Endothelial cell of umbilical vein (primary cell): ENCODE measurements around the gene SUPV3L1. TPM values are rescaled to one million over a fixed set of nuclear protein-coding genes. Genes with fewer than 3 reads are reported as not detected.

ENCODE experiments used
- BruUV-seq: library from RNA; stranded (reverse); fragments of 400-500 nt; replicated peaks from 2 replicates; lab custom pipeline; 2021; lab: Mats Ljungman, UMichigan
- CTCF ChIA-PET: fragments of 300-600, 350-600 bp; sonication (Branson Sonifier 250); formaldehyde crosslinking; loops from one replicate; lab custom pipeline; 2021; ENCODE audit warnings: antibody characterized with exemption, inconsistent platforms; lab: Charles Lee
- POLR2A ChIA-PET: fragments of 300-600, 350-600 bp; sonication (Branson Sonifier 250); formaldehyde crosslinking; loops from one replicate; lab custom pipeline; 2021; ENCODE audit warnings: antibody characterized with exemption, inconsistent platforms; lab: Charles Lee
- DNase-seq: peaks from one replicate; pipeline ENCODE4 v3.0.0-alpha.2; 2011; ENCODE audit warnings: low read depth, low spot score
- FAIRE-seq: peaks from 2 replicates; lab custom pipeline; 2011; peaks lifted over from hg19 to GRCh38; lab: Jason Lieb, UNC
- H2AFZ ChIP-seq: 2 replicates; pipeline ENCODE4 v1.6.0; 2012; ENCODE audit warnings: low read depth, low read length, control low read depth, inconsistent platforms
- H3K27ac ChIP-seq: 2 replicates; pipeline ENCODE4 v1.5.1; 2011; ENCODE audit warnings: low read depth, mild to moderate bottlenecking, control low read depth, low read length, moderate library complexity; ENCODE audit not compliant: insufficient read depth
- H3K27me3 ChIP-seq, 2 experiments: 2 replicates each; pipeline versions ENCODE4 v1.6.0 to v1.6.1; 2011; ENCODE audit warnings: low read length in 2 of 2, mixed read lengths in 1 of 2; ENCODE audit not compliant: control insufficient read depth in 2 of 2, insufficient read depth in 2 of 2
- H3K36me3 ChIP-seq, 2 experiments: 2 replicates in 1 of 2; 3 replicates in 1 of 2; pipeline ENCODE4 v1.5.1; 2011; ENCODE audit warnings: low read length in 2 of 2, mild to moderate bottlenecking in 1 of 2, moderate library complexity in 1 of 2; ENCODE audit not compliant: control insufficient read depth in 2 of 2, insufficient read depth in 2 of 2; ENCODE audit errors: extremely low read depth in 1 of 2
- H3K4me1 ChIP-seq: 3 replicates; pipeline ENCODE4 v1.5.1; 2011; ENCODE audit warnings: mild to moderate bottlenecking, low read length; ENCODE audit not compliant: control insufficient read depth, insufficient read depth; ENCODE audit errors: extremely low read depth
- H3K4me2 ChIP-seq: 2 replicates; pipeline ENCODE4 v1.6.1; 2011; ENCODE audit warnings: low read length, control low read depth, mixed read lengths; ENCODE audit not compliant: insufficient read depth
- H3K4me3 ChIP-seq, 3 experiments: fragments of 200-600 bp in 1 of 3; sonication (generic), shearing (Covaris generic) in 1 of 3; replicated peaks in 1 of 3; 2 replicates each; pipeline ENCODE4 v1.5.1; 2011 to 2016; ENCODE audit warnings: control low read depth in 3 of 3, low read length in 3 of 3, mild to moderate bottlenecking in 2 of 3, inconsistent platforms in 1 of 3, low read depth in 1 of 3, moderate library complexity in 1 of 3; ENCODE audit not compliant: insufficient read depth in 1 of 3
- H3K79me2 ChIP-seq: 2 replicates; pipeline ENCODE4 v1.6.0; 2012; ENCODE audit warnings: low read length, inconsistent platforms; ENCODE audit not compliant: control insufficient read depth, insufficient read depth
- H3K9ac ChIP-seq: replicated peaks from 2 replicates; pipeline ENCODE3; 2011; ENCODE audit warnings: low read length, control low read depth; ENCODE audit not compliant: insufficient read depth; ENCODE audit errors: extremely low read depth
- H3K9me1 ChIP-seq: replicated peaks from 3 replicates; pipeline ENCODE4 v1.6.0; 2011; ENCODE audit warnings: mild to moderate bottlenecking, low read length; ENCODE audit not compliant: control insufficient read depth, insufficient read depth; ENCODE audit errors: extremely low read depth
- H3K9me3 ChIP-seq: replicated peaks from 2 replicates; pipeline ENCODE4 v1.5.1; 2012; ENCODE audit warnings: low read length, inconsistent platforms; ENCODE audit not compliant: control insufficient read depth, insufficient read depth
- H4K20me1 ChIP-seq: replicated peaks from 2 replicates; pipeline ENCODE3; 2011; ENCODE audit warnings: mild to moderate bottlenecking, low read length; ENCODE audit not compliant: control insufficient read depth, insufficient read depth; ENCODE audit errors: extremely low read depth
- EZH2 ChIP-seq: IDR thresholded peaks from 2 replicates; pipeline ENCODE4 v1.6.1; 2012; ENCODE audit warnings: borderline replicate concordance, low read depth, mild to moderate bottlenecking, moderate library complexity, low read length, inconsistent platforms; ENCODE audit not compliant: severe bottlenecking
- FOS ChIP-seq: IDR thresholded peaks from 2 replicates; pipeline ENCODE4 v1.6.1; 2011; ENCODE audit warnings: mild to moderate bottlenecking, low read length, moderate library complexity, borderline replicate concordance; ENCODE audit not compliant: insufficient read depth
- GATA2 ChIP-seq: IDR thresholded peaks from 2 replicates; pipeline ENCODE4 v1.7.0; 2011; ENCODE audit warnings: low read depth, mild to moderate bottlenecking, moderate library complexity, mixed read lengths, low read length; ENCODE audit not compliant: insufficient read length, insufficient read depth
- JUN ChIP-seq: IDR thresholded peaks from 2 replicates; pipeline ENCODE4 v1.6.1; 2011; ENCODE audit warnings: borderline replicate concordance, low read depth; ENCODE audit not compliant: insufficient read length, insufficient read depth
- MYC ChIP-seq: IDR thresholded peaks from one replicate; pipeline ENCODE4 v1.6.1; 2011; ENCODE audit warnings: mild to moderate bottlenecking, low read depth, low read length
- POLR2A ChIP-seq: IDR thresholded peaks from 2 replicates; pipeline ENCODE4 v1.6.1; 2012; ENCODE audit warnings: low read depth, mild to moderate bottlenecking, control low read depth, low read length
- POLR2AphosphoS5 ChIP-seq: IDR thresholded peaks from 2 replicates; pipeline ENCODE4 v1.6.1; 2012; ENCODE audit warnings: low read depth, mild to moderate bottlenecking, control low read depth, low read length, moderate library complexity; ENCODE audit not compliant: insufficient read depth
- dilution Hi-C: fragments of 300-500 bp; cut with MboI; formaldehyde crosslinking; loops from one replicate; pipeline ENCODE4 v1.15.0; 2019; ENCODE audit warnings: low sequenced_read_pairs; ENCODE audit not compliant: extremely low pct_ligation_motif_present
- intact Hi-C: fragments of 100-400 bp; cut with micrococcal nuclease; formaldehyde crosslinking; loops from one replicate; pipeline ENCODE4 v1.10.0; 2022
- polyA plus RNA-seq, 4 experiments: library from polyadenylated mRNA; depleted of rRNA in 3 of 4; stranded (reverse) in 3 of 4; unstranded in 1 of 4; fragments of >200 nt; gene quantifications; 2 replicates each; pipeline versions ENCODE4 v1.2.1 to v1.2.3, GENCODE V29; 2011 to 2012; ENCODE audit warnings: missing spikeins in 1 of 4
- total RNA-seq: library from RNA; stranded (reverse); gene quantifications from 2 replicates; pipeline ENCODE4 v1.2.3, GENCODE V29; 2021
- TF ChIP-seq, protein P1 (sequence below): IDR thresholded peaks from 2 replicates; pipeline ENCODE4 v1.6.1; 2011; ENCODE audit not compliant: insufficient read depth, insufficient read length
- TF ChIP-seq, protein P2 (sequence below), 2 donors: IDR thresholded peaks; 1 replicate in 1 of 2; 2 replicates in 1 of 2; pipeline ENCODE4 v1.5.1; 2011; ENCODE audit warnings: low read length in 2 of 2, mild to moderate bottlenecking in 2 of 2, moderate library complexity in 2 of 2, control low read depth in 1 of 2, inconsistent platforms in 1 of 2, low read depth in 1 of 2; ENCODE audit not compliant: insufficient read depth in 1 of 2; ENCODE audit errors: extremely low read depth in 1 of 2

SUPV3L1 gene
- total and polyA plus RNA-seq, 2 donors (not counting 3 experiments of a cell fraction or from before 2014, with no cell fraction given), result 21.8 to 30.4 TPM

DNA sequence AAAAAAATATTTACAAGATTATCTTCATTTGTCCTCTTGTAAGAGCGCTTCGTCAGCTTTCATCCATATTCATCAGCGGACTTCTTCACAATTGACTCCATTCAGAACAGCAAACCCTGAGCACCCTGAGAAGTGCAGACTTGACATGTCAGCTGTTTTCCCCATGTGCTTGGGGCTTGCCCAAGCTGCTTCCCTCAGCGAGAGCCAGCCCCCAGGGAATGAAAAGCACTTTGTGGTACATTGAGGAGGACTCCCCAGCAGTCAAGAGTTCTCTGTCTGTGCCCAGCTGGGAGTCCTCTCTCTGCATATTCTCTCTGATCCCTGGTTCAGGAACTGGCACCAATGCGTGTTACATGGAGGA, 62.8 kb downstream of the SUPV3L1 start:
- ChIA-PET POLR2A (interaction anchor here (0.6 to 0.7 kb wide), 3 partner anchors 34 to 111 kb away, joined by 4 to 10 read pairs (median 5); no protein-coding TSS in a partner anchor), CTCF (interaction anchor here (0.9 to 6.5 kb wide), 5 partner anchors 36 to 166 kb away, joined by 3 to 103 read pairs (median 6); partner anchors contain the start of gene HK1)
- H4K20me1 ChIP-seq, result no peaks in the 10 kb centered on the region
- dilution Hi-C loops (loop anchor here (25.0 kb wide), 1 partner anchor 144 kb away; no protein-coding TSS in a partner anchor), intact Hi-C loops (no loop called here)
- DNase-seq (no peak), FAIRE-seq (no peak)
- no TSS peak for BruUV-seq
- peaks cover 14% of the 10 kb centered on the region for H3K4me1 ChIP-seq
- no peaks in the 10 kb centered on the region for H3K9me3 ChIP-seq
- H3K79me2 ChIP-seq, result no peaks in the 10 kb centered on the region
- no peaks in the 10 kb centered on the region for H3K36me3 ChIP-seq
- no peak overlapping the region for H3K9ac ChIP-seq
- no peak overlapping the region for H2AFZ ChIP-seq
- TF ChIP-seq, protein P1, sequence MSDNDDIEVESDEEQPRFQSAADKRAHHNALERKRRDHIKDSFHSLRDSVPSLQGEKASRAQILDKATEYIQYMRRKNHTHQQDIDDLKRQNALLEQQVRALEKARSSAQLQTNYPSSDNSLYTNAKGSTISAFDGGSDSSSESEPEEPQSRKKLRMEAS, result no peak
- no peak for TF ChIP-seq GATA2
- TF ChIP-seq POLR2A, result no peak
- TF ChIP-seq, protein P2, sequence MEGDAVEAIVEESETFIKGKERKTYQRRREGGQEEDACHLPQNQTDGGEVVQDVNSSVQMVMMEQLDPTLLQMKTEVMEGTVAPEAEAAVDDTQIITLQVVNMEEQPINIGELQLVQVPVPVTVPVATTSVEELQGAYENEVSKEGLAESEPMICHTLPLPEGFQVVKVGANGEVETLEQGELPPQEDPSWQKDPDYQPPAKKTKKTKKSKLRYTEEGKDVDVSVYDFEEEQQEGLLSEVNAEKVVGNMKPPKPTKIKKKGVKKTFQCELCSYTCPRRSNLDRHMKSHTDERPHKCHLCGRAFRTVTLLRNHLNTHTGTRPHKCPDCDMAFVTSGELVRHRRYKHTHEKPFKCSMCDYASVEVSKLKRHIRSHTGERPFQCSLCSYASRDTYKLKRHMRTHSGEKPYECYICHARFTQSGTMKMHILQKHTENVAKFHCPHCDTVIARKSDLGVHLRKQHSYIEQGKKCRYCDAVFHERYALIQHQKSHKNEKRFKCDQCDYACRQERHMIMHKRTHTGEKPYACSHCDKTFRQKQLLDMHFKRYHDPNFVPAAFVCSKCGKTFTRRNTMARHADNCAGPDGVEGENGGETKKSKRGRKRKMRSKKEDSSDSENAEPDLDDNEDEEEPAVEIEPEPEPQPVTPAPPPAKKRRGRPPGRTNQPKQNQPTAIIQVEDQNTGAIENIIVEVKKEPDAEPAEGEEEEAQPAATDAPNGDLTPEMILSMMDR (IDR thresholded peaks at IDR 0.05; ENCODE audit: extremely low read depth in 1 of 2, insufficient read depth in 1 of 2, low read depth in 1 of 2, low read length in 2 of 2), result no peak
- no peaks in the 10 kb centered on the region for H3K9me1 ChIP-seq
- H3K4me2 ChIP-seq, result no peak overlapping the region
- no peak overlapping the region for H3K27ac ChIP-seq
- H3K27me3 ChIP-seq, result no peaks in the 10 kb centered on the region
- H3K4me3 ChIP-seq, result no peak overlapping the region

DNA sequence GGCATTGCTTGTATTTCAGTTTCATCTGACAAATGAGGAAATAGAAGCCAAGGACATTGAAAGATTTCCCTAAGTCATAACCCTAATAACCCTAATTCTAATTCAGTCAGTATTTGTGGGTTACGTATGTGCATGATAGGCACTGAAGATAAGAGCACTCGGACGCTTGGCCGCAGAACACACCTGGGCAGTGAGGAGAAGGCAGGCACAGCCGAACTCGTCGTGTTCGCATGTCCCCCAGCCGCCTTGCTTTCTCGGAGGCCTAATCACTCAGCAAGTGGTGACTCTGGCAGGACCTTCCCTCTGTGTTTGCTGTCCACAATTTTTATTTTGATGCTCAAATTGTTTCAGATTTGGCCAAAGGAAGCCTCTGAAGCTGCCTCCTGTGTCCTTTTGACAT, 63.8 kb downstream of the SUPV3L1 start:
- H3K36me3 ChIP-seq, result no peaks in the 10 kb centered on the region
- TF ChIP-seq FOS (no peak), EZH2 (no peak), POLR2A (no peak), JUN (no peak), GATA2 (no peak), MYC (no peak), POLR2AphosphoS5 (no peak)
- TF ChIP-seq, protein P2 (IDR thresholded peaks at IDR 0.05; ENCODE audit: extremely low read depth in 1 of 2, insufficient read depth in 1 of 2, low read depth in 1 of 2, low read length in 2 of 2), result no peak
- TF ChIP-seq, protein P1, result no peak
- FAIRE-seq, result no peak
- POLR2A ChIA-PET, result no interaction called here
- DNase-seq, result no peak
- no peak overlapping the region for H3K9ac ChIP-seq
- H3K27ac ChIP-seq, result no peak overlapping the region
- H4K20me1 ChIP-seq, result no peaks in the 10 kb centered on the region
- H2AFZ ChIP-seq, result no peak overlapping the region
- H3K27me3 ChIP-seq, result no peaks in the 10 kb centered on the region
- intact Hi-C loops (no loop called here), dilution Hi-C loops (loop anchor here (25.0 kb wide), 1 partner anchor 143 kb away; no protein-coding TSS in a partner anchor)
- H3K9me1 ChIP-seq, result no peaks in the 10 kb centered on the region
- BruUV-seq, result no TSS peak
- H3K4me2 ChIP-seq, result no peak overlapping the region
- no peak overlapping the region for H3K4me3 ChIP-seq
- CTCF ChIA-PET, result interaction anchor here (1.1 to 6.5 kb wide), 2 partner anchors 148 to 165 kb away, joined by 6 to 103 read pairs; no protein-coding TSS in a partner anchor
- no peaks in the 10 kb centered on the region for H3K79me2 ChIP-seq
- peaks cover 11% of the 10 kb centered on the region for H3K4me1 ChIP-seq
- no peaks in the 10 kb centered on the region for H3K9me3 ChIP-seq
